ENCODE measurements around the gene CCND1.

CCND1 gene

DNA sequence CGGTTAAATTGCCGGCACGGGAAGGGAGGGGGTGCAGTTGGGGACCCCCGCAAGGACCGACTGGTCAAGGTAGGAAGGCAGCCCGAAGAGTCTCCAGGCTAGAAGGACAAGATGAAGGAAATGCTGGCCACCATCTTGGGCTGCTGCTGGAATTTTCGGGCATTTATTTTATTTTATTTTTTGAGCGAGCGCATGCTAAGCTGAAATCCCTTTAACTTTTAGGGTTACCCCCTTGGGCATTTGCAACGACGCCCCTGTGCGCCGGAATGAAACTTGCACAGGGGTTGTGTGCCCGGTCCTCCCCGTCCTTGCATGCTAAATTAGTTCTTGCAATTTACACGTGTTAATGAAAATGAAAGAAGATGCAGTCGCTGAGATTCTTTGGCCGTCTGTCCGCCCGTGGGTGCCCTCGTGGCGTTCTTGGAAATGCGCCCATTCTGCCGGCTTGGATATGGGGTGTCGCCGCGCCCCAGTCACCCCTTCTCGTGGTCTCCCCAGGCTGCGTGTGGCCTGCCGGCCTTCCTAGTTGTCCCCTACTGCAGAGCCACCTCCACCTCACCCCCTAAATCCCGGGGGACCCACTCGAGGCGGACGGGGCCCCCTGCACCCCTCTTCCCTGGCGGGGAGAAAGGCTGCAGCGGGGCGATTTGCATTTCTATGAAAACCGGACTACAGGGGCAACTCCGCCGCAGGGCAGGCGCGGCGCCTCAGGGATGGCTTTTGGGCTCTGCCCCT, 529 bp upstream of the CCND1 start:
- in situ Hi-C loops (cut with MboI; ENCODE audit: low sequenced_read_pairs) = no loop called here

DNA sequence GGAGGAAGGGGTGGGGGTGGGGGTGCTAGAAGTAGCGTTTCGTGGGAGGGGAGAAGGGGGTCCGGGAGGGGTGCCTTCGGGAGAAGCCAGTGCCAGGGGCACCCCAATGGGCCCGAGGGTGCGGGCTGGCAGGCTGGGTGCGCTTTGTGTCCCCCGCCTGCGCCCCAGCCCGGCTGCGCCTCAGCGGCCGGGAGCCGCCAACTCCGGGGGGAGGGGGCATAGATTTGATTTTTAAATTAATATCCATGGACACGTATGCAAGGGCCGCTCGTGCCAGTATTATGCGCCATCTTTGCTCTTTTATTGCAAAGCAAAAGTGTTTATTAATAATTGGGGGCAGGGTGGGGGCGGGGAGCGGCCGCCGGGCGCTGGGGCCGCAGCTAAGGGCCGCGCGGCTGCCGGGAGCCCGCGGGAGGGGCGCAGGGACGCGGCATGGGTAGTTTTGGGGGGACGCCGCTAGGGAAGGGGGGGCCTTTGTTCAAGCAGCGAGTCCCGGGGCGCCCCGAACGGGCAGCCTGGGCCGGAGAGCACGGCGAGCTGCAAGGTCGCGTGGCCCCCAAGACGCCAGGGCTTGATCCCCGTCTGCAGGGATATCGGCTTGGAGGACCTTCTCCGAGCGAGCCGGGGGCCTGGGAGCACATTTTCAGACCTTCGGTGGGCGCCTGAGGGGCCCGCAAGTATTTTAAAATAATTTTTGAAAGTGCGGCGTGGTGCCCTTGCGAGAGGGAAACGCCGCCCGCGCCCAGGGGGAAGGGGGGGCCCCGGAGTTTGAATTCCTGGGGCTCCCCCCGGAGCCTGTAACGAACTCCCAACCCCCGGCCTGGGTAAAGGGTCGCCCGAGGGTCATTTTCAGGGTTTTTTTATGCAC, 959 bp downstream of the CCND1 start:
- in situ Hi-C loops (cut with MboI; ENCODE audit: low sequenced_read_pairs) = no loop called here

DNA sequence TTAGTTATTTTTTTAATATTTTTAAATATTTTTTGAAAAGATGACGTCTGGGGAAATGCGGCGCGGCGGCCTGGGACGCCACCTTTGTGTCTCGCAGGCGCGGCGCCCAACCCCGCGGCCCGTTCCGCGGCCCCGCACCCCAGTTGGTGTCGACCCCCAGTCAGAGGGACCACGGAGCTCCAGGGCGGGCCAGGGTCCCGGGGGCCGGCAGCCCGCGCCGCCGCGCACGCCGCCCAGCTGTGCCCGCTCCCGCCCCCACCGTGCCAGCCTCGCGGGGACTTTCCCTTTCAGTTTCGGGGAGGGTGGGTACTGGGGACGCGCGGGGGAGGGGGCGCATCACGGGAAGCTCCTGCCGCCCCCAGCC, 1.6 kb downstream of the CCND1 start:
- in situ Hi-C loops (cut with MboI; ENCODE audit: low sequenced_read_pairs) = no loop called here

DNA sequence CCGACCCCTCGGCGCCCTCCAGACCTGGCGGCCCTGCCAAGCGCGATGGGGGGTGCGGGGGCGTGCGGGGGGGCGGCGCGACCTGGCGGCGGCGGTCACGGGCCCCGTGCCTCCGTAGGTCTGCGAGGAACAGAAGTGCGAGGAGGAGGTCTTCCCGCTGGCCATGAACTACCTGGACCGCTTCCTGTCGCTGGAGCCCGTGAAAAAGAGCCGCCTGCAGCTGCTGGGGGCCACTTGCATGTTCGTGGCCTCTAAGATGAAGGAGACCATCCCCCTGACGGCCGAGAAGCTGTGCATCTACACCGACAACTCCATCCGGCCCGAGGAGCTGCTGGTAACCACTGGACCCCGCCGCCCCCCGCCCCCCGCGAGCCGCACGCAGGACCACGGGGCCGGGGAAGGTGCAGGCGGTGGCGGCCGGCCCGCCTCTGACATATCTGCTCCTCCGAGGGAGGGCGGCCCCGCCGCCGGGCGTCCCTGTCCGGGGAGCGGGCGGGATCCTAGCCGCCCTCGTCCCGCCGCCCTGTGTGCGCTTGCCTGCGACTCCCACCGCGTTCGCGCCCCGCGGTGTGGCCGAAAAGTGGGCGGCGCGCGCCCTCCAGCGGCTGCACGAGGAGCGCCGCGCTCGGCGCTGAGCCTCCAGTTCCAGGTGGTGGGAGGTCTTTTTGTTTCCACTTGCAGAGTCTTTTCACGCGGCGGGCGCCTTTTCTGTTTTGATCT, 2.1 kb downstream of the CCND1 start:
- in situ Hi-C loops (cut with MboI; ENCODE audit: low sequenced_read_pairs) = no loop called here

DNA sequence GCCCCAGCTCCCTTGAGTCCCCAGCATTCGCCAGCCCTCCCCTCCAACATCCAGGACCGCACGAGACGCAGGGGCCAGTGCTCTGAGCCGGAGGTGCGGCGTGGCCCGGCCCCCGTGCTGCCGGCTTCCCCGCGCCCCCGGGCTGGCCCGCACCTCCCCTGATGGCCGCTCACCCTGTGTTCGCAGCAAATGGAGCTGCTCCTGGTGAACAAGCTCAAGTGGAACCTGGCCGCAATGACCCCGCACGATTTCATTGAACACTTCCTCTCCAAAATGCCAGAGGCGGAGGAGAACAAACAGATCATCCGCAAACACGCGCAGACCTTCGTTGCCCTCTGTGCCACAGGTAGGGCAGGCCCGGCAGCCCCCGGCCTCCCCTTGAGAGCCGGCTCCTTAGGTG, 2.7 kb downstream of the CCND1 start:
- in situ Hi-C loops (cut with MboI; ENCODE audit: low sequenced_read_pairs) = no loop called here

DNA sequence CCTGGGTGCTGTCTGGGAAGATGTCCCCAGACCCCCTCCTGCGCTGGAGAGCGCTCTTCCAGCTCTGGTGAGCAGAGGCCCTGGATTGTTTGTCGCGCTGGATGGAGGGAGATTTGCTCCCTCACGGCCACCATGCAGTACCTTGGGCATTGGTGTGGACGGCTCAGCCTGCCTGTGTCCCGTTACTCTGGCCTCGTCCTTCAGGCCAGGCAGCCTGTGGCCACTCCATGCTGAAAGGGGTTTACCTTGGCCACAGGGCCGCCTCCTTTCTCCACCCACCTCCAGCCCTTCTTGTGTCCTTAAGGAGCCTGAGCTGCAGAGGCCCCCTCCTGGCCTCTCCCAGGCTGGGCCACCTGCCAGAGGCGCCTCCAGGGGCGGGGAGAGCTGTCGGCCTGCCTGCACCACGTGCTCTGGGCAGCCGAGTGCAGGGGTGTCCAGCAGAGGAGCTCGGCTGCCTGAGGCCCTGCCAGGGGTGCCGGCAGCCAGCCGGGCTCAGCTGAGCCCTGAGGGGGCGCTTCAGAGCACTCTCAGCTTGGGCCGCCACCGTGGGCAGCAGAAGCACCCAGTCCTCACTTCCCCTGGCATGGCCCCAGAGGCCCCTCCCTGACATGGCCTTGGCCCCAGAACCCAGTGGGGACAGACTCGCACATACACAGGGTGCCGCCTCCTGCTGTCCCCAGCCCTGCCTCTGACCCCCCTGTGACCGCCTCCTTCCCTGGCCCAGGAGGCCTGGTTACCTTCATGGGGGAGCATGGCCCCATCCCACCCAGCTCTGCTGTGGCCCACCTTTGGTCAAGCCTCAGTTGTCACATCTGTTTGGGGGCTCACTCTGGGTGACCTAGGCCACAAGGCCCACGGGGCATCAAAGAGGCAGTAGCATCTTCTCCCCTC, 3.4 kb downstream of the CCND1 start:
- in situ Hi-C loops (cut with MboI; ENCODE audit: low sequenced_read_pairs) = no loop called here

DNA sequence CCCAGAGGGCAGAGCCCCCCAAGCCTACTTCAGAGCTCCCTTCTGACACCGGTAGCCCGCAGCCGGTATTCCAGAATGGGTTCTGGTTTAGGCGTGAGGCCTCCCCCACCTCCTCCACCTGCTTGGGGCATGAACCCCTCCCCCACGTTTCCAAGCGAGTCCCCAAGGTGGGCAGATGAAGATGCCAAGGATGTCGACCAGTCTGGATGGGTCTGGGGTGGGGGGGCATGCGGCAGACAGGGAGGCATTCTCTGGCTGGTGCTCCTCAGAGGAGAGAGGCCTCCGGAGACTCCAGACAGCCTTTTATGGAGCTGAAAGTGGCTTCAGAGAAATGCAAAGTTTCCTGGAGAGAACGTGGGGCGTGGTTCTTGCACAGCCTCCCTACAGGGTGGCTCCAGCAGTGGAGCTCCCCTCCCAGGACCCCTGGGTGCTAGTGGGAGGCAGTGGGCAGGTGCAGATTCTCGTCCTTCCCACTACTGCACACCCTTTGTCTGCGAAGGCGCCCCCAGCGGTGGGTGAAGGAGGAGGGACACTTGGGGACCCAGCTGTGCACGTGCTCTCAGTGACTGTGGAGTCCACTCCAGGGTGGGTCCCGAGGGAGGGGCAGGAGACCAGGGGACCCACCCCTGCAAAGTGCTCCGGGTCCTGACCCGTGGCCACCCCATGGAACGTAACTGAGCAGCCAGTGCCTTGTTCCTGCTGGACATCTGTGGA, 4.2 kb downstream of the CCND1 start:
- in situ Hi-C loops (cut with MboI; ENCODE audit: low sequenced_read_pairs) = no loop called here

DNA sequence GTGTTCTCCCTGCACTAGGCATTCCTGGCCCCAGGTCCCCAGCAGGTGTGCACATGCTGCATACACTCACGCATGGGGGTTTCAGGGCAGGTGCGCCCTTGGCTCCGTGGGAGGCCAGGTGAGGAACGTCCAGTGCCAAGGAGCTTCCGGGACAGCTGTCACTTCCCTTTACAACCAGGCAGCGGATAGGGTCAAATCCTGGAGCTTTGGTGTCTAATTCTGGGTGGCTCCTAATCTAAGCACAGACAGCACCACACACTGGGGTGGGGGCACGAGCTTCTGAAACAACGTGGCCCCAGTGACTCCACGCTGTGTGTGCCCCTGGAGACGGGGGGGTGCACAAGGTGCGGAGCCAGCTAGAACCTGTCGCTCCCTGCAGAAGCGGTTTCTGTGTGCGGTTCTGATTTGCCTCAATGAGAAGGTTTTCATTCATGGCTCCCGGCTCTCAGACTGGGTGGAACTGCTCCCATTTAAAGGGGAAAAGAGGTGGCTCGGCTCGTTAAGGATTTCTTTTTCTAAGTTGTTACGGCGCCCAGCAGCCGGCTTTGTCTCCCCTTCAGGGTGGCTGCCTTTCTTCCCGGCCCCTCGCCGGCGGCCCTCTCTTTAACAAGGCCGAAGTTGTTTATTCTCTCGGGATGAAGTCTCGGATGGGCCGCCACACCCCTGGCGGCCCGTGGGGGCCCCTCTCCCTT, 5.0 kb downstream of the CCND1 start:
- in situ Hi-C loops (cut with MboI; ENCODE audit: low sequenced_read_pairs) = no loop called here

DNA sequence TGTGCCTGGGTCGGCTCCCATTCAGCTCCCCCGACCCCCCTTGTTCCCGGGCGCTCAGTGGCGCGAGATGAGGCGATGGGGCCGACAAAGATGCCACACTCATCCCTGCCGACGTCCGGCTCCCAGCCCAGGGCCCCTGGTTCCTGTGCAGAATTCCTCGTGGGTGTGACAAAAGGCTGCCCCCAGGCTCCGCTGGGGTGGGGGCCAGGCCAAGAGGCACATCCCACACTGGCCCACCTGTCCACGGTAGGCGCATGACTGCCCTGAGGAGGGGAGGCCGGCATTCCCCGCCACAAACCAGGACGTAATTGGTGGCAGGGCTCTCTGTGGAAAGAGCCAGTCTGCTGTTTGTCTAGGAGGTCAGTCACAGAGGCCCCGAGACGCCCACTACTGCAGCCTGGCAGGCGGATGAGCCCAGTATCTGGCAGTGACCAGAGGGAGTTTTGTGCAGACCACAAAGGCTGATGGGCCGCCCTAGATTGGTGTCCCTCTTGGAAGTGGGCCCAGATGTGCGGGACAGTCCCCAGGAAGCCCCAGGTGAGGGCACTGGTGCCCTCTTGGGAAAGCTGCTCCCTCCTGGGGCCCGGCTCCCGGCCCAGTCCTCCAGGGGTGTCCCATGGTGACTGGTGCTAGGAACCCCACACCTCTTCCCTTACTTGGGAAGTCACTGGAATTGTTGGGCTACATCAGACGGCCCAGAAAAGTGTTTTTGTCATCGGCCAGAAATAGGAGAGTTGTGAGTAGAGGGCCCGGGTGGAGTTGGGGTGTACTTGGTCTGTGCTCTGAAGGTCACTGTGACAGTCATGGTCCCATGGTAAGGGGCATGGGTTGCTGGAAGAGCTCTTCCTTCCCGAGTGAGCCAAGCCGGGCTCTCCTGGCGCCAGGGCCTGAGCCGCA, 5.8 kb downstream of the CCND1 start:
- in situ Hi-C loops (cut with MboI; ENCODE audit: low sequenced_read_pairs) = no loop called here

DNA sequence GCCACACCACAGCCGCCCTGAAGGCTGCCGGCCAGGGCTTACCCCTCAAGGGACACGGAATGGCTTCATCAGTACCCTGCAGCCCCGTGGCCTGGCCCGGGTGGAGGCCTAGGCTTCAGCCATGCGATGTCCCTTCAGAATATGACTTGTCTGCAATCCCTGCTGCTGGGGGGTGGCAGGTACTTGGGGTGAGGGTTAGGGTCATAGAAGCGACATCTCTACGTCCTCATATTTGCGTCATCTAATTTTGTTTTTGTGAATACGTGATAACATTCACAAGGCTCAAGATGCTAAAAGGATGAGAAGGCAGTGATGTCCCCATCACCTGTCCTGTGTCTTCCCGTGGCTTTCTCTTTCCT, 6.4 kb downstream of the CCND1 start:
- in situ Hi-C loops (cut with MboI; ENCODE audit: low sequenced_read_pairs) = no loop called here

DNA sequence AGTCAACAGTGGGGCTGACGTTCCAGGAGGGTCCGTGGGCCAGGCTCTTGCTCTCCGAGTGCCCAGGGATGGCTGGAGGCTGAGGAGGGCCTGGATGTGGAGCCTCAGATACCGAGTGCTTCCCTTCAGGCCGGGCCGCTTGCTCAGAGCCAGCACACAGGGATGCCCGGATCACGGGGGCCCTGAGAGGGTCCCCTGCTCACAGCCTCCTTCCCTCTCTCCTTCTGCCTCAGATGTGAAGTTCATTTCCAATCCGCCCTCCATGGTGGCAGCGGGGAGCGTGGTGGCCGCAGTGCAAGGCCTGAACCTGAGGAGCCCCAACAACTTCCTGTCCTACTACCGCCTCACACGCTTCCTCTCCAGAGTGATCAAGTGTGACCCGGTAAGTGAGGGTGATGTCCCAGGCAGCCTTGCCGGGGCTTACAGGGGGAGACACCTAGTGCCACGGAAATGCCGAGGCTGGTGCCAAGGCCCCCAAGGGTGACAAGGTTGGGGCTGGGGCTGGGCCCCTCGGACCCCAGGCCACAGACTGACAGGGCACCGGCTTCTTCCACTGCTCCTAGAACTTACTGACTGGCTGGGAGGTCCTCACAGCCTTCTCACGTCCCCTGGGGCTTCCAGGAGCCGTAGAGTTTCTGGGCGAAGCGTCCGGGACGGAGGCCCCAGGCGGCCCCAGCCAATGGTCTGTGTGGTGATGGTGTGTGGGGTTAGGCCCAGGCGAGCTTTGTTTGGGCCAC, 7.0 kb downstream of the CCND1 start:
- in situ Hi-C loops (cut with MboI; ENCODE audit: low sequenced_read_pairs) = no loop called here

DNA sequence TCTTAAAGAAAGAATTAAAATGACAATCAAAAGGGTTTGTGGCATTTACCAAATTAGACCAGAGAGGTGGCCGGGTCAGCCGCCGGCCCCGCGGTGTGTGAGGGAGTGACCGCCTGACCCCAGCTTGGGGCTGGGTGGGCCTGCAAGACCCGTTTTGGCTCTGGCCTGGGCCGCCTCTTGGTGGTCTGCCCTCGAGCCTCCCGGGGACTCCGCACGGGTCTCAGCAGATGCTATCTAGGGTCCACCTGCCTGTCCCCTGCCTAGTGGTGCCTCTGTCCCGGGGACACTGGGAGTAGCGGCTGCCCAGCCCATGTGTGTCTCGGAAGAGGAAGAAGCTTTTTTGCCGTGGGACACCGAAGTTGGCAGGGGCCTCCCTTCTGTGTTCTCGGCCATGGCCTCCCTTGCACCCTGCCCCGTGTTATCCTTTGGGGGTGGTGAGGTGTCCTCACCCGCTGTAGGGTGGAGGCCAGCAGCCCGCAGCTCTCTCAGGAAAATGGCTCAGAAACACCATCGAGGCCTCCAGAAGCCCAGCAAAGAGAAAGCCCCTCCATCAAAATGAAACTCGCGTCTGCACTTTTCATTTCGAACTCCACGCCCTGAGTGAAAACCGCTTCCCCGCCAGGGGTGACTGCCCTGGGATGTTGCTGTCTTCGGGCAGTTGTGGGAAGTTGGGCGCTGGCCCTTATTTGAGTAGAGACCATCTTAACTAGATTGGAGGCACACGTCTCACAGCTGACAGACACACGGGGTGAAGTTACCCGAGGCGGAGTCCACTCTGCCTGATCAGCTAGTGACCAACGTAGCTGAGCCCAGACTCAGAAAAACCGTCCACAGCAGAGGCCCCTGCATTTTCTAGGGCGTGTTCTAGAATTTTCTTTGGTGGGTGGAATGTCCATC, 8.0 kb downstream of the CCND1 start:
- in situ Hi-C loops (cut with MboI; ENCODE audit: low sequenced_read_pairs) = no loop called here

DNA sequence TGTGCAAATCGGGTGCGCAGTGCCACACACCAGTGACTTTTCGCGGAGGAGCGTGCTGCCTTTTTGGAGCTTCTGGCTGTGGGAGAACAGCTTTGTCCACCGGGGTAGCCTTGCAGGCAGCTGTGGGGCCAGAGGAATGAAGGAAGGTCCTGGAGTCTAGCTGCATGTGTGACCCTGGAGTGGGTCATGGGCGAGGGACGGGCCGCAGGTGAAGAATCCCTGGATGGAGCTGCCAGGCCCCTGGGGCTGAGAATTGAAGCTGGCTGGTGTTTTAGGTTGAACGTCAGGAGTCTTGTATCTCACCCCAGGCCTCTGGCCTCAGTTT, 8.6 kb downstream of the CCND1 start:
- in situ Hi-C loops (cut with MboI; ENCODE audit: low sequenced_read_pairs) = no loop called here

DNA sequence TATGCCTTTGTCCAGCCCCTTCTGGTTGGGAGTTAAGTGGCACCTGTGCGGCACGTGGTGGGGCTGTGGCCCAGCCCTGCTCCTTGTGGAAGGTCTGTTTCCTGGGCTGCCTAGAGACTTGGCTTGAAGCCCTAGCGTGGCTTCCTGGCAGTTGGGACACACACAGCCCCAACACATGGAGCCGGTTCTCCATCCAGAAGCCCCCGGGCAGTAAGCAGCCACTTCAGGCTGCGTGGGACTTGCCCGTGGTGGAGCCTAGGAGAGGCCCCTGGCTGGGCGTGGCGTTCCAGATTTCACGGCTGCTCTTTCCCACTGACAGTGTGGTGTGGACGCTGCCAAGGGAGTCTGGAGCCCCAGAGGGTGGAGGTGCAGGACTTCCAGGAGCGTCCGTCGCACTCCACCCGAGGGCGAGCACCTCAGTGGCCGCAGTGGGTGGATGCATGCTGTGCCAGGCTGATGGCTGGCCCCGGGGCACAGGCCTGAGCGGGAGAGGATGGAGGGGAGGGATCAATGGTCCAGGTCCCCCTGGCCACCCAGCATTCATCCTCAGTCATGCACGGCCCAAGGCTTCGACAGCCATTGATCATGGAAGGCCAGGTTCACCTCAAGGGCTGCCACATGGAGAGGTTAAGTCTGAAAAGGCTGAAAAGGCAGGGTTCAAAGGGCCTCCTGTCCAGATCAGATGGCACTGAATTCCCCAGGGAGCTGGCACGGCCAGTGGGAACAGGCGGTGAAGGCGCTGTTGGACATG, 9.3 kb downstream of the CCND1 start:
- in situ Hi-C loops (cut with MboI; ENCODE audit: low sequenced_read_pairs) = no loop called here

DNA sequence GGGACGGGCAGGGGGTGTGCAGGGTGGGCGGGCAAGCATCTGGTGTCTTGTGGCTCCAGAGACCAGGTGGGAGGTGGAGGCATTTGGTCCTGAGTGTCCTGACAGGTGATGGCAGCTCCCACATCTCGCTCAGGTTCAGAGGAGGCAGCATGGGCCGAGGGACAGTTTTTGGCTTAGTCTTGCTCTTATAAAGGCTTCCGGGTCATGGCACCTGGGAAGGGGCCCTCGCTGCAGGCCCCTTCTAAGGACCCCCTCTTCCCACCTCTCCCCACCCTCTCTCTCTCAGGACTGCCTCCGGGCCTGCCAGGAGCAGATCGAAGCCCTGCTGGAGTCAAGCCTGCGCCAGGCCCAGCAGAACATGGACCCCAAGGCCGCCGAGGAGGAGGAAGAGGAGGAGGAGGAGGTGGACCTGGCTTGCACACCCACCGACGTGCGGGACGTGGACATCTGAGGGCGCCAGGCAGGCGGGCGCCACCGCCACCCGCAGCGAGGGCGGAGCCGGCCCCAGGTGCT, 9.9 kb downstream of the CCND1 start:
- in situ Hi-C loops (cut with MboI; ENCODE audit: low sequenced_read_pairs) = no loop called here
